ENCODE measurements around the gene MYT1.

DNA sequence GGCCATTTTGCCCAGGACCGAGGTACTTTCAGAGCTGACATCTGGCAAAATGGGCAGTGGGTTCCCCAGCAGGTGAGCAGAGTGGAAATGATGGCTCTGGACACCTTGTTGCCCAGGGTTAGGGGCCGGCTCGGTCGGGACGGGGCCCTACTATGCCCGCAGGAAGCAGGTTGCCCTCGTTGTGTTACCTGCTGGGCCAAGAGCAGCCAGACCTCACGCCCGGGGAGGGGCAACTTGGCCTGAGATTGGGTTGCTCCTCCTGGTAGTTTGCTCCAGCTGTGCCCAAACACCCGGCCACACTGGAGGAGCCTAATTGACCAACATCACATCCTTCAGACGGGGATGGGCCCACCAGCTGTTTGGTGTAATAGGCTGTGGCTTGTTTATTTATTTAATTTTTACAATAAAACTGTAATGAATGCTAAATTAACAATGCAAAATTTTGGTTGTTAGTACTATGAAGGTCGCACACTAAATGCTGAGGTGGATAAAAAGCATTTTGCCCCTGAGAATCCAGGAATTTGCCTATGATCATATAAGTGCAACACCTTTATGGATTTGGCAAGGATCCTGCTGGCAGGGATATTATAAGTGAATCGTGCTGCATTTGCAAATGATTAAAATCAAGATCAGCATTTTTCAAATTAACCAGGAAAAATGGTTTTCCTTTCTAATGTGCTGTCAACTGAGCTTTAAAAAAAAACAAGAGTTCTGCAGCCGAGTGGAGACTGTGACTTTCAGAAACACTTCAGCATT is 64.7 kb downstream of the MYT1 start:
- TF ChIP-seq POLR2AphosphoS5 (IDR thresholded peaks at IDR 0.05; ENCODE audit: low read depth, low read length) (no peak), EGR1 (IDR thresholded peaks at IDR 0.05; ENCODE audit: borderline replicate concordance, low read depth, low read length) (no peak), EZH2 (IDR thresholded peaks at IDR 0.05; ENCODE audit: low read depth, low read length, severe bottlenecking) (no peak), RAD21 (IDR thresholded peaks at IDR 0.05 in 1 of 2, conservative IDR thresholded peaks at IDR 0.05 in 1 of 2; ENCODE audit: low read depth in 2 of 2, low read length in 2 of 2) (no peak), ATF3 (IDR thresholded peaks at IDR 0.05; ENCODE audit: insufficient read depth, low read depth, low read length) (no peak), EP300 (IDR thresholded peaks at IDR 0.05; ENCODE audit: borderline replicate concordance in 1 of 2, low read depth in 2 of 2, low read length in 2 of 2) (no peak), POLR2A (IDR thresholded peaks at IDR 0.05; ENCODE audit: control extremely low read depth in 1 of 2, low read depth in 2 of 2, low read length in 2 of 2) (no peak), CREB1 (IDR thresholded peaks at IDR 0.05) (no peak), JUND (IDR thresholded peaks at IDR 0.05; ENCODE audit: low read length) (no peak), BRCA1 (IDR thresholded peaks at IDR 0.05; ENCODE audit: low read depth, low read length) (no peak), GABPA (IDR thresholded peaks at IDR 0.05; ENCODE audit: borderline replicate concordance, insufficient read depth, low read length) (no peak), SP4 (IDR thresholded peaks at IDR 0.05; ENCODE audit: low read length) (no peak)
- TF ChIP-seq, protein P1, sequence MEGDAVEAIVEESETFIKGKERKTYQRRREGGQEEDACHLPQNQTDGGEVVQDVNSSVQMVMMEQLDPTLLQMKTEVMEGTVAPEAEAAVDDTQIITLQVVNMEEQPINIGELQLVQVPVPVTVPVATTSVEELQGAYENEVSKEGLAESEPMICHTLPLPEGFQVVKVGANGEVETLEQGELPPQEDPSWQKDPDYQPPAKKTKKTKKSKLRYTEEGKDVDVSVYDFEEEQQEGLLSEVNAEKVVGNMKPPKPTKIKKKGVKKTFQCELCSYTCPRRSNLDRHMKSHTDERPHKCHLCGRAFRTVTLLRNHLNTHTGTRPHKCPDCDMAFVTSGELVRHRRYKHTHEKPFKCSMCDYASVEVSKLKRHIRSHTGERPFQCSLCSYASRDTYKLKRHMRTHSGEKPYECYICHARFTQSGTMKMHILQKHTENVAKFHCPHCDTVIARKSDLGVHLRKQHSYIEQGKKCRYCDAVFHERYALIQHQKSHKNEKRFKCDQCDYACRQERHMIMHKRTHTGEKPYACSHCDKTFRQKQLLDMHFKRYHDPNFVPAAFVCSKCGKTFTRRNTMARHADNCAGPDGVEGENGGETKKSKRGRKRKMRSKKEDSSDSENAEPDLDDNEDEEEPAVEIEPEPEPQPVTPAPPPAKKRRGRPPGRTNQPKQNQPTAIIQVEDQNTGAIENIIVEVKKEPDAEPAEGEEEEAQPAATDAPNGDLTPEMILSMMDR (IDR thresholded peaks at IDR 0.05; ENCODE audit: control extremely low read depth in 1 of 3, insufficient read depth in 1 of 3, low read depth in 1 of 3, low read length in 3 of 3) = no peak

Data from H1 (cell line).